HCT116 (cell line): ENCODE results near the gene TMEM54. TPM values are rescaled to one million over a fixed set of nuclear protein-coding genes. Genes with fewer than 3 reads are reported as not detected.

Experiments used
- ATAC-seq: fragments of 200-7000 bp; cut with Tn5 transposase; 2 replicates; pipeline ENCODE4 v1.9.1; 2020; ENCODE audit warnings: mild to moderate bottlenecking, moderate library complexity
- BruUV-seq: library from RNA; stranded (reverse); fragments of 400-500 nt; replicated peaks from 2 replicates; lab custom pipeline; 2021; lab: Mats Ljungman, UMichigan
- CTCF ChIA-PET: fragments of 300-600 bp; sonication (Branson Sonifier 250); formaldehyde crosslinking; loops from one replicate; lab custom pipeline; 2021; ENCODE audit warnings: antibody characterized with exemption; lab: Charles Lee
- POLR2A ChIA-PET: fragments of 300-600, 350-600 bp; sonication (Branson Sonifier 250); formaldehyde crosslinking; loops from one replicate; lab custom pipeline; 2021; ENCODE audit warnings: antibody characterized with exemption; lab: Charles Lee
- RAD21 ChIA-PET, 2 experiments: fragments of 300-600 bp; sonication (Branson Sonifier 250); formaldehyde crosslinking; loops; one replicate each; lab custom pipeline; 2023; ENCODE audit warnings: low total read pairs in 2 of 2; ENCODE audit not compliant: uncharacterized antibody in 2 of 2, unreplicated experiment in 2 of 2, low non-redundant PET in 1 of 2; lab: Charles Lee
- DNase-seq: peaks from one replicate; pipeline ENCODE4 v3.0.0-alpha.2; 2010; ENCODE audit warnings: low read depth, low spot score
- H2AFZ ChIP-seq: fragments of 200-600 bp; shearing (Covaris generic), sonication (generic); 2 replicates; pipeline ENCODE4 v1.6.1; 2017; ENCODE audit warnings: low read depth, mixed run types, mixed read lengths, antibody characterized with exemption, low read length; ENCODE audit not compliant: poor library complexity, severe bottlenecking
- H3K27ac ChIP-seq: 2 replicates; pipeline ENCODE4 v1.5.1; 2012; ENCODE audit warnings: low read depth, low read length
- H3K27me3 ChIP-seq: fragments of 200-600 bp; sonication (generic); 2 replicates; pipeline ENCODE4 v1.6.1; 2016; ENCODE audit warnings: mixed run types, low read length, mixed read lengths; ENCODE audit not compliant: insufficient read depth
- H3K36me3 ChIP-seq, 2 experiments: fragments of 200-500 bp in 1 of 2; fragments of 200-600 bp in 1 of 2; sonication (Bioruptor generic) in 1 of 2; sonication (generic) in 1 of 2; 2 replicates each; pipeline versions ENCODE4 v1.5.1 to v1.6.1; 2014 to 2016; ENCODE audit warnings: low read length in 2 of 2, inconsistent platforms in 1 of 2, mixed read lengths in 1 of 2, mixed run types in 1 of 2; ENCODE audit not compliant: insufficient read depth in 2 of 2, control insufficient read depth in 1 of 2
- H3K4me1 ChIP-seq, 2 experiments: fragments of 200-600 bp in 1 of 2; sonication (generic) in 1 of 2; 2 replicates each; pipeline versions ENCODE4 v1.5.1 to v1.6.1; 2012 to 2017; ENCODE audit warnings: low read length in 2 of 2, inconsistent platforms in 1 of 2, mild to moderate bottlenecking in 1 of 2, mixed read lengths in 1 of 2, mixed run types in 1 of 2, moderate library complexity in 1 of 2; ENCODE audit not compliant: insufficient read depth in 2 of 2, control insufficient read depth in 1 of 2
- H3K4me2 ChIP-seq: fragments of 200-600 bp; sonication (generic); 2 replicates; pipeline ENCODE4 v1.6.1; 2017; ENCODE audit warnings: mixed run types, low read length, mixed read lengths
- H3K4me3 ChIP-seq, 2 experiments: fragments of 200-600 bp in 1 of 2; sonication (generic) in 1 of 2; replicated peaks in 1 of 2; 2 replicates each; pipeline ENCODE4 v1.5.1; 2011 to 2016; ENCODE audit warnings: low read length in 2 of 2, control low read depth in 1 of 2, low read depth in 1 of 2, mild to moderate bottlenecking in 1 of 2, mixed read lengths in 1 of 2, mixed run types in 1 of 2
- H3K79me2 ChIP-seq: fragments of 200-600 bp; sonication (generic); 2 replicates; pipeline ENCODE4 v1.6.1; 2017; ENCODE audit warnings: mild to moderate bottlenecking, mixed run types, low read length, moderate library complexity, mixed read lengths; ENCODE audit not compliant: insufficient read depth
- H3K9ac ChIP-seq: fragments of 200-600 bp; sonication (generic); 2 replicates; pipeline ENCODE4 v1.6.1; 2016; ENCODE audit warnings: low read length, mixed read lengths
- H3K9me2 ChIP-seq: fragments of 200-600 bp; sonication (generic), shearing (Covaris generic); 2 replicates; pipeline ENCODE4 v1.6.1; 2017; ENCODE audit warnings: mixed run types, mild to moderate bottlenecking, moderate library complexity; ENCODE audit not compliant: insufficient read depth
- H3K9me3 ChIP-seq, 2 experiments: fragments of 200-500 bp in 1 of 2; fragments of 200-600 bp in 1 of 2; sonication (Bioruptor generic) in 1 of 2; sonication (generic) in 1 of 2; 2 replicates each; pipeline ENCODE4 v1.6.1; 2014 to 2017; ENCODE audit warnings: low read length in 2 of 2, mixed read lengths in 2 of 2, inconsistent platforms in 1 of 2, low read depth in 1 of 2, mild to moderate bottlenecking in 1 of 2, mixed run types in 1 of 2, moderate library complexity in 1 of 2; ENCODE audit not compliant: control insufficient read depth in 1 of 2, insufficient read depth in 1 of 2
- H4K20me1 ChIP-seq: fragments of 200-600 bp; sonication (generic), shearing (Covaris generic); 2 replicates; pipeline ENCODE4 v1.6.1; 2017; ENCODE audit warnings: mixed run types, mild to moderate bottlenecking, moderate library complexity; ENCODE audit not compliant: insufficient read depth
- ELF1 ChIP-seq: IDR thresholded peaks from 2 replicates; pipeline ENCODE4 v1.6.1; 2012; ENCODE audit warnings: low read depth, borderline replicate concordance
- EZH2phosphoT487 ChIP-seq: fragments of 200-600 bp; IDR thresholded peaks from 2 replicates; pipeline ENCODE4 v1.6.1; 2018; ENCODE audit warnings: antibody characterized with exemption, borderline replicate concordance
- FOSL1 ChIP-seq: IDR thresholded peaks from 2 replicates; pipeline ENCODE4 v1.6.1; 2012; ENCODE audit warnings: low read depth
- JUND ChIP-seq: IDR thresholded peaks from 2 replicates; pipeline ENCODE4 v1.6.1; 2012
- POLR2A ChIP-seq: IDR thresholded peaks from 2 replicates; pipeline ENCODE4 v1.7.0; 2011; ENCODE audit warnings: borderline replicate concordance; ENCODE audit not compliant: insufficient read depth, insufficient read length; ENCODE audit errors: extremely low read depth
- POLR2AphosphoS5 ChIP-seq: IDR thresholded peaks from 2 replicates; pipeline ENCODE4 v1.6.1; 2011; ENCODE audit warnings: mild to moderate bottlenecking, low read depth, low read length, moderate library complexity
- SIN3A ChIP-seq: IDR thresholded peaks from 2 replicates; pipeline ENCODE4 v1.6.1; 2012; ENCODE audit warnings: low read depth
- SP1 ChIP-seq: IDR thresholded peaks from 2 replicates; pipeline ENCODE4 v1.6.1; 2012; ENCODE audit warnings: low read depth
- ZFX ChIP-seq: fragments of 450-650 bp; IDR thresholded peaks from 2 replicates; pipeline ENCODE4 v1.6.1; 2017
- intact Hi-C: fragments of 100-400 bp; cut with micrococcal nuclease; formaldehyde crosslinking; loops from 2 replicates; pipeline ENCODE4 v1.10.0; 2022
- total RNA-seq: library from RNA; stranded (reverse); gene quantifications from one replicate; pipeline ENCODE4 v1.2.1, GENCODE V29; 2021; ENCODE audit not compliant: unreplicated experiment
- TF ChIP-seq, protein P1 (sequence below): IDR thresholded peaks from 2 replicates; pipeline ENCODE4 v1.6.1; 2012
- TF ChIP-seq, protein P2 (sequence below): IDR thresholded peaks from 2 replicates; pipeline ENCODE4 v1.6.1; 2011; ENCODE audit warnings: mild to moderate bottlenecking, low read length, moderate library complexity; ENCODE audit not compliant: insufficient replicate concordance; ENCODE audit errors: extremely low read depth
- TF ChIP-seq, protein P3 (sequence below): IDR thresholded peaks from 2 replicates; pipeline ENCODE4 v1.6.1; 2012

TMEM54 gene
- total RNA-seq, 1 experiment from 2014 or later: 121 TPM

DNA sequence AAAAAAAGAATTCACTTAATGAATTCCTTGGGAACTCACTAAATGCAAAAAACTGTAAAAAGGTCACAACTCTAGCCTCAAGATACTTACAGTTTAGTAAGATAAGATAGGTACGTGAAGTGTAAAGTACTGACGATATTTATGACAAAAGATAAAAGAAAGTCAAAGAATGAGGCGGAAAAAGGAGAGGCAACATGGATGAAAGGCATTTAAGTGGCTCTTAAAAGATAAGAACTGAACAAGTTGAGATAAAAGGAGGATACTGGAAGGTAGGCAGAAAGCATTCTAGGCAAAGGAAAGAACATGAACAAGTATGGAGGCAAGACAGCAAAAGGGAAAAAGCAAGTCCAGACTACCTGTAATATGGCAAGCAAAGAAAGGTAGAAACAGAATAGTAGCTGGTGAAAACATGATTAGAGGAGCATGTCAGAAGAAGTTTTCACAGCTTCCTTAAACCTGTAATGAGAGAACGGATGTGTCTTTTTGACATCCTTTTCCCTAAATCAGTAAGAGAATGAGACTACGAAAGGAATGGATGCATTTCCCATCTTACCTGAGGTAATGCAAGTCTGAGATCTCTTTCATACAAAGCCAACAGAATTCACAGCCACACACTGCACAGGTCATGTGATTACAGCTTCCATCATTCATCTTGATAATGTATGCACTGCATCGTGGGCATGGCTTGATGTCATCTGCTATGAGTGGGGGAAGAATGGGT is 46.6 kb upstream of the TMEM54 start:
- H4K20me1 ChIP-seq: no peaks in the 10 kb centered on the region
- RAD21 ChIA-PET: no interaction called here
- no peak overlapping the region for H2AFZ ChIP-seq
- H3K9me2 ChIP-seq: no peaks in the 10 kb centered on the region
- TF ChIP-seq ELF1 (no peak), ZFX (no peak), POLR2A (no peak), EZH2phosphoT487 (no peak), SIN3A (no peak), FOSL1 (no peak), SP1 (no peak), JUND (no peak), POLR2AphosphoS5 (no peak)
- TF ChIP-seq, protein P1, sequence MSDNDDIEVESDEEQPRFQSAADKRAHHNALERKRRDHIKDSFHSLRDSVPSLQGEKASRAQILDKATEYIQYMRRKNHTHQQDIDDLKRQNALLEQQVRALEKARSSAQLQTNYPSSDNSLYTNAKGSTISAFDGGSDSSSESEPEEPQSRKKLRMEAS: no peak
- TF ChIP-seq, protein P2, sequence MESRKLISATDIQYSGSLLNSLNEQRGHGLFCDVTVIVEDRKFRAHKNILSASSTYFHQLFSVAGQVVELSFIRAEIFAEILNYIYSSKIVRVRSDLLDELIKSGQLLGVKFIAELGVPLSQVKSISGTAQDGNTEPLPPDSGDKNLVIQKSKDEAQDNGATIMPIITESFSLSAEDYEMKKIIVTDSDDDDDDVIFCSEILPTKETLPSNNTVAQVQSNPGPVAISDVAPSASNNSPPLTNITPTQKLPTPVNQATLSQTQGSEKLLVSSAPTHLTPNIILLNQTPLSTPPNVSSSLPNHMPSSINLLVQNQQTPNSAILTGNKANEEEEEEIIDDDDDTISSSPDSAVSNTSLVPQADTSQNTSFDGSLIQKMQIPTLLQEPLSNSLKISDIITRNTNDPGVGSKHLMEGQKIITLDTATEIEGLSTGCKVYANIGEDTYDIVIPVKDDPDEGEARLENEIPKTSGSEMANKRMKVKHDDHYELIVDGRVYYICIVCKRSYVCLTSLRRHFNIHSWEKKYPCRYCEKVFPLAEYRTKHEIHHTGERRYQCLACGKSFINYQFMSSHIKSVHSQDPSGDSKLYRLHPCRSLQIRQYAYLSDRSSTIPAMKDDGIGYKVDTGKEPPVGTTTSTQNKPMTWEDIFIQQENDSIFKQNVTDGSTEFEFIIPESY: no peak
- TF ChIP-seq, protein P3, sequence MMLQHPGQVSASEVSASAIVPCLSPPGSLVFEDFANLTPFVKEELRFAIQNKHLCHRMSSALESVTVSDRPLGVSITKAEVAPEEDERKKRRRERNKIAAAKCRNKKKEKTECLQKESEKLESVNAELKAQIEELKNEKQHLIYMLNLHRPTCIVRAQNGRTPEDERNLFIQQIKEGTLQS: no peak
- H3K9me3 ChIP-seq: no peaks in the 10 kb centered on the region
- H3K36me3 ChIP-seq: peaks cover 5 to 21% of the 10 kb centered on the region in 2 experiments
- peaks cover 20% of the 10 kb centered on the region for H3K79me2 ChIP-seq
- BruUV-seq: no TSS peak
- CTCF ChIA-PET: no interaction called here
- H3K4me3 ChIP-seq: no peak overlapping the region
- no peak overlapping the region for H3K9ac ChIP-seq
- no peak overlapping the region for H3K4me2 ChIP-seq
- POLR2A ChIA-PET: no interaction called here
- H3K27me3 ChIP-seq: no peaks in the 10 kb centered on the region
- H3K4me1 ChIP-seq: peaks cover 13 to 22% of the 10 kb centered on the region in 2 experiments
- intact Hi-C loops: no loop called here
- no peak overlapping the region for H3K27ac ChIP-seq
- ATAC-seq (no peak), DNase-seq (no peak)
